Esophagus squamous epithelium (tissue), 4 donors: ENCODE data around the gene ZCCHC24.

Source experiments
- CTCF ChIP-seq, 6 experiments: fragments of 450-650 bp in 4 of 6; fragments of 200-600 bp in 2 of 6; sonication (generic) in 2 of 6; IDR thresholded peaks; one replicate each; pipeline ENCODE4 v1.5.1; 2016 to 2019; ENCODE audit warnings: antibody characterized with exemption in 6 of 6, mild to moderate bottlenecking in 4 of 6, moderate library complexity in 4 of 6
- POLR2A ChIP-seq, 4 donors: fragments of 450-650 bp; IDR thresholded peaks; one replicate each; pipeline ENCODE4 v1.6.1; 2017; ENCODE audit warnings: antibody characterized with exemption in 4 of 4, mild to moderate bottlenecking in 4 of 4, moderate library complexity in 3 of 4

GRCh38 chr10:79336739-79337138 is 108.7 kb downstream of the ZCCHC24 start:
- no peak for TF ChIP-seq CTCF (IDR thresholded peaks at IDR 0.05)
- no peak for TF ChIP-seq POLR2A (IDR thresholded peaks at IDR 0.05)
